ENCODE measurements around the gene ZNF764. TPM values are rescaled to one million over a fixed set of nuclear protein-coding genes. Genes with fewer than 3 reads are reported as not detected.

The ZNF764 gene
- total and polyA plus RNA-seq, 2 experiments from 2014 or later: 5.6 to 12.9 TPM

- Histone ChIP-seq H3K9me2 (ENCODE audit: insufficient read depth) (no peaks in the 10 kb centered on the region), H3K27ac (ENCODE audit: low read depth) (no peak overlapping the region)
- H3K4me1 Mint-ChIP-seq: no peaks in the 10 kb centered on the region
Measured at GRCh38 chr16:30601966-30602365, 43.8 kb upstream of the ZNF764 start.

More at GRCh38 chr16:30601966-30602365, 43.8 kb upstream of the ZNF764 start:
- peaks cover 3% of the 10 kb centered on the region; the same call in 1 of the 2 replicates for H3F3A ChIP-seq (replicated peaks; ENCODE audit: low read depth)
- 0 out of 2 replicates have a peak, but pooled peaks cover 5% of the 10 kb centered on the region for H3K79me2 ChIP-seq (replicated peaks; ENCODE audit: insufficient read depth)
- no peak overlapping the region for H3K4me3 ChIP-seq
- no peak overlapping the region for H3K4me2 ChIP-seq
- H3K36me3 ChIP-seq (ENCODE audit: insufficient read depth): 0 out of 2 replicates have a peak, but pooled peaks cover 13% of the 10 kb centered on the region
- Mint-ChIP-seq H3K36me3 (ENCODE audit: low read depth) (peaks cover 44% of the 10 kb centered on the region), H3K4me3 (no peak overlapping the region), H3K27ac (no peak overlapping the region; the same call in 1 of the 2 replicates), H3K9me3 (peaks cover 6% of the 10 kb centered on the region; the same call in 2 of the 3 replicates), H3K27me3 (ENCODE audit: insufficient read depth, low read depth, poor library complexity) (peaks cover 8% of the 10 kb centered on the region)
- no peak overlapping the region for H2AFZ ChIP-seq
- TF ChIP-seq NANOG (IDR thresholded peaks at IDR 0.05; ENCODE audit: borderline replicate concordance) (no peak), ZNF462 (CRISPR knock-in tag; IDR thresholded peaks at IDR 0.05) (no peak), ZNF114 (CRISPR knock-in tag; IDR thresholded peaks at IDR 0.05) (no peak), JUNB (IDR thresholded peaks at IDR 0.05; ENCODE audit: unreplicated experiment) (no peak), REST (IDR thresholded peaks at IDR 0.05; ENCODE audit: unreplicated experiment) (no peak), EZH2 (IDR thresholded peaks at IDR 0.05; ENCODE audit: low read depth, unreplicated experiment) (no peak), EZH2phosphoT487 (IDR thresholded peaks at IDR 0.05; ENCODE audit: unreplicated experiment) (no peak), POLR2AphosphoS5 (IDR thresholded peaks at IDR 0.05; ENCODE audit: low read depth) (no peak), CTCF (conservative IDR thresholded peaks at IDR 0.05; ENCODE audit: low read depth in 2 of 2) (no peak)
- TF ChIP-seq, protein P1, sequence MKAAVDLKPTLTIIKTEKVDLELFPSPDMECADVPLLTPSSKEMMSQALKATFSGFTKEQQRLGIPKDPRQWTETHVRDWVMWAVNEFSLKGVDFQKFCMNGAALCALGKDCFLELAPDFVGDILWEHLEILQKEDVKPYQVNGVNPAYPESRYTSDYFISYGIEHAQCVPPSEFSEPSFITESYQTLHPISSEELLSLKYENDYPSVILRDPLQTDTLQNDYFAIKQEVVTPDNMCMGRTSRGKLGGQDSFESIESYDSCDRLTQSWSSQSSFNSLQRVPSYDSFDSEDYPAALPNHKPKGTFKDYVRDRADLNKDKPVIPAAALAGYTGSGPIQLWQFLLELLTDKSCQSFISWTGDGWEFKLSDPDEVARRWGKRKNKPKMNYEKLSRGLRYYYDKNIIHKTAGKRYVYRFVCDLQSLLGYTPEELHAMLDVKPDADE (IDR thresholded peaks at IDR 0.05): no peak
- H3K27me3 ChIP-seq (ENCODE audit: insufficient read depth): no peaks in the 10 kb centered on the region
- H4K20me1 ChIP-seq (replicated peaks; ENCODE audit: insufficient read depth): peaks cover 10% of the 10 kb centered on the region; the same call in 1 of the 2 replicates
- DNase-seq (ENCODE audit: low spot score) (no peak), ATAC-seq (no peak)
- H3K4me1 ChIP-seq (ENCODE audit: insufficient read depth): no peaks in the 10 kb centered on the region

Measured in GM23338 (cell line).